Endothelial cell of umbilical vein (primary cell): ENCODE data around the gene ERICH3. TPM values are rescaled to one million over a fixed set of nuclear protein-coding genes. Genes with fewer than 3 reads are reported as not detected.
"Not testable (repeated sequence)": the region's sequence is repeated elsewhere in the genome, so short reads cannot be mapped to it uniquely, and the experiment has no call there.

Experiments used
- BruUV-seq: library from RNA; stranded (reverse); fragments of 400-500 nt; replicated peaks from 2 replicates; lab custom pipeline; 2021; lab: Mats Ljungman, UMichigan
- CTCF ChIA-PET: fragments of 300-600, 350-600 bp; sonication (Branson Sonifier 250); formaldehyde crosslinking; loops from one replicate; lab custom pipeline; 2021; ENCODE audit warnings: antibody characterized with exemption, inconsistent platforms; lab: Charles Lee
- POLR2A ChIA-PET: fragments of 300-600, 350-600 bp; sonication (Branson Sonifier 250); formaldehyde crosslinking; loops from one replicate; lab custom pipeline; 2021; ENCODE audit warnings: antibody characterized with exemption, inconsistent platforms; lab: Charles Lee
- DNase-seq: peaks from one replicate; pipeline ENCODE4 v3.0.0-alpha.2; 2011; ENCODE audit warnings: low read depth, low spot score
- FAIRE-seq: peaks from 2 replicates; lab custom pipeline; 2011; peaks lifted over from hg19 to GRCh38; lab: Jason Lieb, UNC
- H2AFZ ChIP-seq: 2 replicates; pipeline ENCODE4 v1.6.0; 2012; ENCODE audit warnings: low read depth, low read length, control low read depth, inconsistent platforms
- H3K27ac ChIP-seq: 2 replicates; pipeline ENCODE4 v1.5.1; 2011; ENCODE audit warnings: low read depth, mild to moderate bottlenecking, control low read depth, low read length, moderate library complexity; ENCODE audit not compliant: insufficient read depth
- H3K27me3 ChIP-seq, 2 experiments: 2 replicates each; pipeline versions ENCODE4 v1.6.0 to v1.6.1; 2011; ENCODE audit warnings: low read length in 2 of 2, mixed read lengths in 1 of 2; ENCODE audit not compliant: control insufficient read depth in 2 of 2, insufficient read depth in 2 of 2
- H3K36me3 ChIP-seq, 2 experiments: 2 replicates in 1 of 2; 3 replicates in 1 of 2; pipeline ENCODE4 v1.5.1; 2011; ENCODE audit warnings: low read length in 2 of 2, mild to moderate bottlenecking in 1 of 2, moderate library complexity in 1 of 2; ENCODE audit not compliant: control insufficient read depth in 2 of 2, insufficient read depth in 2 of 2; ENCODE audit errors: extremely low read depth in 1 of 2
- H3K4me1 ChIP-seq: 3 replicates; pipeline ENCODE4 v1.5.1; 2011; ENCODE audit warnings: mild to moderate bottlenecking, low read length; ENCODE audit not compliant: control insufficient read depth, insufficient read depth; ENCODE audit errors: extremely low read depth
- H3K4me2 ChIP-seq: 2 replicates; pipeline ENCODE4 v1.6.1; 2011; ENCODE audit warnings: low read length, control low read depth, mixed read lengths; ENCODE audit not compliant: insufficient read depth
- H3K4me3 ChIP-seq, 3 experiments: fragments of 200-600 bp in 1 of 3; sonication (generic), shearing (Covaris generic) in 1 of 3; replicated peaks in 1 of 3; 2 replicates each; pipeline ENCODE4 v1.5.1; 2011 to 2016; ENCODE audit warnings: control low read depth in 3 of 3, low read length in 3 of 3, mild to moderate bottlenecking in 2 of 3, inconsistent platforms in 1 of 3, low read depth in 1 of 3, moderate library complexity in 1 of 3; ENCODE audit not compliant: insufficient read depth in 1 of 3
- H3K79me2 ChIP-seq: 2 replicates; pipeline ENCODE4 v1.6.0; 2012; ENCODE audit warnings: low read length, inconsistent platforms; ENCODE audit not compliant: control insufficient read depth, insufficient read depth
- H3K9ac ChIP-seq: replicated peaks from 2 replicates; pipeline ENCODE3; 2011; ENCODE audit warnings: low read length, control low read depth; ENCODE audit not compliant: insufficient read depth; ENCODE audit errors: extremely low read depth
- H3K9me1 ChIP-seq: replicated peaks from 3 replicates; pipeline ENCODE4 v1.6.0; 2011; ENCODE audit warnings: mild to moderate bottlenecking, low read length; ENCODE audit not compliant: control insufficient read depth, insufficient read depth; ENCODE audit errors: extremely low read depth
- H3K9me3 ChIP-seq: replicated peaks from 2 replicates; pipeline ENCODE4 v1.5.1; 2012; ENCODE audit warnings: low read length, inconsistent platforms; ENCODE audit not compliant: control insufficient read depth, insufficient read depth
- H4K20me1 ChIP-seq: replicated peaks from 2 replicates; pipeline ENCODE3; 2011; ENCODE audit warnings: mild to moderate bottlenecking, low read length; ENCODE audit not compliant: control insufficient read depth, insufficient read depth; ENCODE audit errors: extremely low read depth
- CTCF ChIP-seq, 2 donors: IDR thresholded peaks; 1 replicate in 1 of 2; 2 replicates in 1 of 2; pipeline ENCODE4 v1.5.1; 2011; ENCODE audit warnings: low read length in 2 of 2, mild to moderate bottlenecking in 2 of 2, moderate library complexity in 2 of 2, control low read depth in 1 of 2, inconsistent platforms in 1 of 2, low read depth in 1 of 2; ENCODE audit not compliant: insufficient read depth in 1 of 2; ENCODE audit errors: extremely low read depth in 1 of 2
- EZH2 ChIP-seq: IDR thresholded peaks from 2 replicates; pipeline ENCODE4 v1.6.1; 2012; ENCODE audit warnings: borderline replicate concordance, low read depth, mild to moderate bottlenecking, moderate library complexity, low read length, inconsistent platforms; ENCODE audit not compliant: severe bottlenecking
- FOS ChIP-seq: IDR thresholded peaks from 2 replicates; pipeline ENCODE4 v1.6.1; 2011; ENCODE audit warnings: mild to moderate bottlenecking, low read length, moderate library complexity, borderline replicate concordance; ENCODE audit not compliant: insufficient read depth
- GATA2 ChIP-seq: IDR thresholded peaks from 2 replicates; pipeline ENCODE4 v1.7.0; 2011; ENCODE audit warnings: low read depth, mild to moderate bottlenecking, moderate library complexity, mixed read lengths, low read length; ENCODE audit not compliant: insufficient read length, insufficient read depth
- JUN ChIP-seq: IDR thresholded peaks from 2 replicates; pipeline ENCODE4 v1.6.1; 2011; ENCODE audit warnings: borderline replicate concordance, low read depth; ENCODE audit not compliant: insufficient read length, insufficient read depth
- MAX ChIP-seq: IDR thresholded peaks from 2 replicates; pipeline ENCODE4 v1.6.1; 2011; ENCODE audit not compliant: insufficient read depth, insufficient read length
- MYC ChIP-seq: IDR thresholded peaks from one replicate; pipeline ENCODE4 v1.6.1; 2011; ENCODE audit warnings: mild to moderate bottlenecking, low read depth, low read length
- POLR2A ChIP-seq: IDR thresholded peaks from 2 replicates; pipeline ENCODE4 v1.6.1; 2012; ENCODE audit warnings: low read depth, mild to moderate bottlenecking, control low read depth, low read length
- POLR2AphosphoS5 ChIP-seq: IDR thresholded peaks from 2 replicates; pipeline ENCODE4 v1.6.1; 2012; ENCODE audit warnings: low read depth, mild to moderate bottlenecking, control low read depth, low read length, moderate library complexity; ENCODE audit not compliant: insufficient read depth
- dilution Hi-C: fragments of 300-500 bp; cut with MboI; formaldehyde crosslinking; loops from one replicate; pipeline ENCODE4 v1.15.0; 2019; ENCODE audit warnings: low sequenced_read_pairs; ENCODE audit not compliant: extremely low pct_ligation_motif_present
- intact Hi-C: fragments of 100-400 bp; cut with micrococcal nuclease; formaldehyde crosslinking; loops from one replicate; pipeline ENCODE4 v1.10.0; 2022
- polyA plus RNA-seq, 4 experiments: library from polyadenylated mRNA; depleted of rRNA in 3 of 4; stranded (reverse) in 3 of 4; unstranded in 1 of 4; fragments of >200 nt; gene quantifications; 2 replicates each; pipeline versions ENCODE4 v1.2.1 to v1.2.3, GENCODE V29; 2011 to 2012; ENCODE audit warnings: missing spikeins in 1 of 4
- total RNA-seq: library from RNA; stranded (reverse); gene quantifications from 2 replicates; pipeline ENCODE4 v1.2.3, GENCODE V29; 2021

ERICH3 gene
- total and polyA plus RNA-seq, 2 donors (not counting 3 experiments of a cell fraction or from before 2014, with no cell fraction given), result not detected

GRCh38 chr1:74674278-74675048, 871 bp upstream of the ERICH3 start:
- no peak overlapping the region for H3K4me2 ChIP-seq
- ChIA-PET CTCF (interaction anchor here (1.9 kb wide), 1 partner anchor 16 kb away, joined by 10 read pairs; no protein-coding TSS in a partner anchor), POLR2A (no interaction called here)
- peaks cover 8 to 19% of the 10 kb centered on the region in 2 experiments for H3K27me3 ChIP-seq
- no peak overlapping the region for H3K9ac ChIP-seq
- H3K36me3 ChIP-seq, result no peaks in the 10 kb centered on the region
- dilution Hi-C loops, result no loop called here
- H3K4me3 ChIP-seq, result no peak overlapping the region
- H3K27ac ChIP-seq, result no peak overlapping the region
- no peaks in the 10 kb centered on the region for H3K9me3 ChIP-seq
- no peak overlapping the region for H2AFZ ChIP-seq
- no peaks in the 10 kb centered on the region for H3K9me1 ChIP-seq
- BruUV-seq, result no TSS peak
- TF ChIP-seq EZH2 (no peak), JUN (no peak), POLR2A (no peak), CTCF (IDR thresholded peaks at IDR 0.05; ENCODE audit: extremely low read depth in 1 of 2, insufficient read depth in 1 of 2, low read depth in 1 of 2, low read length in 2 of 2) (no peak), GATA2 (no peak), FOS (no peak), POLR2AphosphoS5 (no peak), MYC (no peak), MAX (no peak)
- intact Hi-C loops, result no loop called here
- DNase-seq, result no peak
- H3K79me2 ChIP-seq, result no peaks in the 10 kb centered on the region
- no peak for FAIRE-seq
- H4K20me1 ChIP-seq, result no peaks in the 10 kb centered on the region
- H3K4me1 ChIP-seq, result no peaks in the 10 kb centered on the region

- H3K79me2 ChIP-seq, FAIRE-seq, H3K9me1 ChIP-seq, intact Hi-C loops, H3K4me3 ChIP-seq, H3K4me1 ChIP-seq, DNase-seq, H3K9ac ChIP-seq, H3K9me3 ChIP-seq, POLR2A ChIA-PET, H3K27ac ChIP-seq, H2AFZ ChIP-seq, BruUV-seq, H3K4me2 ChIP-seq, H4K20me1 ChIP-seq, H3K36me3 ChIP-seq, dilution Hi-C loops: not testable (repeated sequence)
- CTCF ChIA-PET, result interaction anchor here (1.8 kb wide), 1 partner anchor 19 kb away, joined by 6 read pairs; no protein-coding TSS in a partner anchor
- H3K27me3 ChIP-seq, result peaks cover 8 to 19% of the 10 kb centered on the region in 2 experiments
These were observed 2.7 kb downstream of the ERICH3 start for GRCh38 chr1:74670866-74671265.
